Spleen (tissue), 7 donors: ENCODE data around the gene NCOR2.

Experiments
- CTCF ChIP-seq, 11 experiments: fragments of 200-600 bp in 7 of 11; fragments of 450-650 bp in 4 of 11; sonication (generic) in 4 of 11; IDR thresholded peaks in 8 of 11; conservative IDR thresholded peaks in 3 of 11; 1 replicate in 7 of 11; 2 replicates in 4 of 11; pipeline versions ENCODE4 v1.4.0 to v1.8.0; 2016 to 2021; ENCODE audit warnings: antibody characterized with exemption in 11 of 11, inconsistent platforms in 4 of 11, mild to moderate bottlenecking in 1 of 11
- POLR2A ChIP-seq, 3 donors: fragments of 450-650 bp; IDR thresholded peaks; one replicate each; pipeline ENCODE4 v1.5.1; 2017; ENCODE audit warnings: antibody characterized with exemption in 3 of 3, mild to moderate bottlenecking in 1 of 3
- POLR2AphosphoS5 ChIP-seq, 3 donors: sonication (generic); formaldehyde crosslinking; IDR thresholded peaks; one replicate each; pipeline ENCODE4 v1.5.1; 2017; ENCODE audit warnings: antibody characterized with exemption in 3 of 3
- donor health status: DM: no; HTN: no; CAD: no; lungs with moderate emphysema.
- donor health status: DM: no; HTN: no; CAD: no.
- donor health status: DM: no; HTN: no; CAD: no.

DNA sequence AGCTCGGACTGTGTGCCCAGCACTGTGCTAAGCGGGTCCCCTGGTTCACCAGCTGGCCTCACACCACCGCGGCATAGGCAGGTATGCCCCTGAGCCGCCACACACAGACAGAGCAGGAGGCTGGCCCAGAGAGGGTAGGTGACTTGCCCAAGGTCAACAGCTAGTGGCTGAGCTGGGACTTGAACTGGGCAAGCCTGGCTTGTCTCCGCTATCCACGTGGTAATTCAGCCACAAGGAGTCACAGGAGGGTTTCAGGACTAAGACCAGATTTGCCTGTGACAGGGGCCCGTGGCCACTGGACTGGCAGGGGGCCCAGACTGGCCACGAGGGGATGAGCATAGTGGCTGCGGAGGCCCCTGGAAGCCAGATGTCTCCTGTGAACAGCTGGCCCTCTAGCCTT lies 47.7 kb downstream of the NCOR2 start:
- TF ChIP-seq CTCF (IDR thresholded peaks at IDR 0.05 in 8 of 11, conservative IDR thresholded peaks at IDR 0.05 in 3 of 11) (no peak), POLR2AphosphoS5 (IDR thresholded peaks at IDR 0.05) (peak in 1 of 3 donors; percentile 17), POLR2A (IDR thresholded peaks at IDR 0.05) (no peak)
